ENCODE measurements around the gene APBB1. TPM values are rescaled to one million over a fixed set of nuclear protein-coding genes. Genes with fewer than 3 reads are reported as not detected.
A peak's percentile ranks its signal among the peaks of the same experiment; 100 is the strongest.

APBB1 gene
- total and polyA plus RNA-seq, 2 of the 4 experiments (the other 2 are of a cell fraction), result 39.4 to 44.1 TPM

GRCh38 chr11:6417907-6418556 lies 862 bp downstream of the APBB1 start:
- H3K9ac ChIP-seq (ENCODE audit: low read depth, low read length), result peak overlapping the region; percentile 91
- no peak overlapping the region for H4K91ac ChIP-seq (ENCODE audit: insufficient read depth, low read depth, low read length)
- no TSS peak for BruUV-seq (replicated peaks)
- in situ Hi-C loops (cut with MboI; ENCODE audit: low sequenced_read_pairs) (no loop called here), dilution Hi-C loops (cut with HindIII; ENCODE audit: low sequenced_read_pairs, unreplicated experiment) (no loop called here), intact Hi-C loops (cut with micrococcal nuclease) (loop anchor here (2.0 kb wide), 1 partner anchor 27 kb away; the partner anchor contains the start of gene SMPD1)
- peak overlapping the region; percentile 69 to 81; a peak in 1 of 4 replicates for H4K8ac ChIP-seq (ENCODE audit: low read depth in 2 of 2, low read length in 2 of 2)
- no peak overlapping the region for H3K18ac ChIP-seq (ENCODE audit: low read depth, low read length)
- H3K56ac ChIP-seq (ENCODE audit: extremely low read depth, insufficient read depth, low read length), result no peak overlapping the region
- H2AK5ac ChIP-seq (ENCODE audit: low read depth, low read length), result peak overlapping the region; percentile 56; the same call in 1 of the 2 replicates
- POLR2A ChIA-PET (ENCODE audit: unreplicated experiment), result no interaction called here
- H3K36me3 ChIP-seq (ENCODE audit: control insufficient read depth, insufficient read depth, low read length), result no peaks in the 10 kb centered on the region
- 0 out of 2 replicates have a peak overlapping the region, but pooled peaks have one; percentile 90 for H3K4ac ChIP-seq (ENCODE audit: low read depth, low read length)
- H2AFZ ChIP-seq (replicated peaks; ENCODE audit: low read length, poor library complexity), result peak overlapping the region; percentile 74
- H3K4me1 ChIP-seq (ENCODE audit: control insufficient read depth, insufficient read depth, low read length), result peaks cover 10% of the 10 kb centered on the region
- H3K4me2 ChIP-seq (ENCODE audit: low read depth, low read length), result peak overlapping the region; percentile 95
- H2AK9ac ChIP-seq (replicated peaks; ENCODE audit: low read depth, low read length, poor library complexity), result peak overlapping the region; percentile 87
- no peak overlapping the region for H2BK15ac ChIP-seq (ENCODE audit: low read depth, low read length)
- H3K4me3 ChIP-seq (ENCODE audit: insufficient read depth, low read depth, low read length), result peak overlapping the region; percentile 96
- H3K27me3 ChIP-seq (ENCODE audit: control insufficient read depth, insufficient read depth, low read length), result peaks cover 2% of the 10 kb centered on the region; the same call in 1 of the 2 replicates
- no peak overlapping the region; the same call in 1 of the 2 replicates for H3K27ac ChIP-seq (ENCODE audit: insufficient read depth, low read length)
- H3K14ac ChIP-seq (replicated peaks; ENCODE audit: low read depth, low read length), result peak overlapping the region; percentile 64
- H2BK5ac ChIP-seq (ENCODE audit: low read depth, low read length, poor library complexity, severe bottlenecking), result no peak overlapping the region
- peaks cover 30% of the 10 kb centered on the region for H4K20me1 ChIP-seq (ENCODE audit: insufficient read depth, low read length)
- peak overlapping the region; percentile 96 for H3K23ac ChIP-seq (ENCODE audit: low read depth, low read length)
- H3K9me3 ChIP-seq (ENCODE audit: control insufficient read depth, insufficient read depth, low read length), result no peaks in the 10 kb centered on the region
- H4K5ac ChIP-seq (ENCODE audit: low read depth, low read length), result no peak overlapping the region
- H3K9me1 ChIP-seq (ENCODE audit: insufficient read depth, low read length), result peaks cover 13% of the 10 kb centered on the region
- no peak for DNase-seq
- no peak overlapping the region for H2BK20ac ChIP-seq (ENCODE audit: low read depth, low read length)
- H2BK120ac ChIP-seq (ENCODE audit: low read depth, low read length), result no peak overlapping the region
- 17% methylated on average over 2 of the region's 7 CpGs; no CpG with 5 or more reads in 1 of the 2 experiments for WGBS, 2 experiments (ENCODE audit: extremely low coverage in 2 of 2, insufficient read length in 1 of 2)
- H3K79me1 ChIP-seq (ENCODE audit: low read depth in 1 of 2, low read length in 2 of 2), result peaks cover 25 to 46% of the 10 kb centered on the region in 2 experiments
- CTCF ChIA-PET, result interaction anchor here (1.5 to 2.0 kb wide), 2 partner anchors 25 to 39 kb away, joined by 5 to 10 read pairs; no protein-coding TSS in a partner anchor
- no peak; the same call in 1 of the 2 replicates for ATAC-seq (ENCODE audit: low read depth)
- TF ChIP-seq FOS (IDR thresholded peaks at IDR 0.05; ENCODE audit: low read depth, low read length) (no peak), MXI1 (IDR thresholded peaks at IDR 0.05; ENCODE audit: borderline replicate concordance, low read depth, low read length) (no peak), POLR2A (IDR thresholded peaks at IDR 0.05; ENCODE audit: low read depth, low read length) (no peak), MAZ (IDR thresholded peaks at IDR 0.05; ENCODE audit: borderline replicate concordance, low read depth, low read length) (no peak), CEBPB (IDR thresholded peaks at IDR 0.05; ENCODE audit: low read depth, low read length) (no peak), RAD21 (IDR thresholded peaks at IDR 0.05; ENCODE audit: low read length) (no peak), CTCF (conservative IDR thresholded peaks at IDR 0.05; ENCODE audit: low read depth, low read length) (no peak), SMC3 (IDR thresholded peaks at IDR 0.05; ENCODE audit: low read depth, low read length) (no peak), CHD1 (IDR thresholded peaks at IDR 0.05; ENCODE audit: low read depth, low read length) (no peak), NFE2L2 (IDR thresholded peaks at IDR 0.05; ENCODE audit: low read depth, low read length) (no peak), BHLHE40 (IDR thresholded peaks at IDR 0.05; ENCODE audit: low read depth, low read length) (no peak), RCOR1 (IDR thresholded peaks at IDR 0.05; ENCODE audit: insufficient replicate concordance, low read length) (no peak), ELK1 (IDR thresholded peaks at IDR 0.05; ENCODE audit: borderline replicate concordance, low read depth, low read length) (no peak), MAFK (IDR thresholded peaks at IDR 0.05; ENCODE audit: low read depth, low read length) (no peak)
- TF ChIP-seq, protein P1, sequence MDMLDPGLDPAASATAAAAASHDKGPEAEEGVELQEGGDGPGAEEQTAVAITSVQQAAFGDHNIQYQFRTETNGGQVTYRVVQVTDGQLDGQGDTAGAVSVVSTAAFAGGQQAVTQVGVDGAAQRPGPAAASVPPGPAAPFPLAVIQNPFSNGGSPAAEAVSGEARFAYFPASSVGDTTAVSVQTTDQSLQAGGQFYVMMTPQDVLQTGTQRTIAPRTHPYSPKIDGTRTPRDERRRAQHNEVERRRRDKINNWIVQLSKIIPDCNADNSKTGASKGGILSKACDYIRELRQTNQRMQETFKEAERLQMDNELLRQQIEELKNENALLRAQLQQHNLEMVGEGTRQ (IDR thresholded peaks at IDR 0.05; ENCODE audit: low read depth, low read length), result no peak
